Activated effector memory CD4-positive, alpha-beta T cell treated with Interleukin-2 at 50 U/mL for 16 hours (primary cell): ENCODE results near the gene SIK1.
"Not testable (repeated sequence)": the region's sequence is repeated elsewhere in the genome, so short reads cannot be mapped to it uniquely, and the experiment has no call there.

ENCODE experiments used
- DNase-seq: peaks from one replicate; pipeline ENCODE4 v3.0.0-alpha.2; 2020

SIK1 gene

GRCh38 chr21:43439316-43440075 lies 12.6 kb upstream of the SIK1 start:
- not testable (repeated sequence) for DNase-seq

- DNase-seq, result not testable (repeated sequence)
Measured at GRCh38 chr21:43436272-43436671, 9.3 kb upstream of the SIK1 start.

- not testable (repeated sequence) for DNase-seq
Measured at GRCh38 chr21:43433340-43434136, 6.6 kb upstream of the SIK1 start.

GRCh38 chr21:43430830-43431416 lies 4.0 kb upstream of the SIK1 start:
- DNase-seq, result not testable (repeated sequence)

- DNase-seq, result not testable (repeated sequence)
Measured at GRCh38 chr21:43428964-43429363, 2.0 kb upstream of the SIK1 start.

- DNase-seq, result not testable (repeated sequence)
Measured at GRCh38 chr21:43427242-43427559, 270 bp upstream of the SIK1 start.

- not testable (repeated sequence) for DNase-seq
Measured at GRCh38 chr21:43426004-43426403, 927 bp downstream of the SIK1 start.

- not testable (repeated sequence) for DNase-seq
Measured at GRCh38 chr21:43419475-43419874, 7.5 kb downstream of the SIK1 start.

- DNase-seq, result not testable (repeated sequence)
Measured at GRCh38 chr21:43414576-43414975, 12.4 kb downstream of the SIK1 start.

- DNase-seq, result not testable (repeated sequence)
Measured at GRCh38 chr21:43412020-43412788, 14.7 kb downstream of the SIK1 start.

- not testable (repeated sequence) for DNase-seq
Measured at GRCh38 chr21:43410456-43411068, 16.4 kb downstream of the SIK1 start.

GRCh38 chr21:43407139-43407538 lies 19.8 kb downstream of the SIK1 start:
- not testable (repeated sequence) for DNase-seq

- DNase-seq, result not testable (repeated sequence)
Measured at GRCh38 chr21:43404450-43404849, 22.5 kb downstream of the SIK1 start.

- DNase-seq, result not testable (repeated sequence)
Measured at GRCh38 chr21:43403651-43404430, 23.1 kb downstream of the SIK1 start.

- not testable (repeated sequence) for DNase-seq
Measured at GRCh38 chr21:43401125-43401524, 25.8 kb downstream of the SIK1 start.

GRCh38 chr21:43399595-43400015 lies 27.3 kb downstream of the SIK1 start:
- DNase-seq, result not testable (repeated sequence)

GRCh38 chr21:43399136-43399535 lies 27.8 kb downstream of the SIK1 start:
- not testable (repeated sequence) for DNase-seq

- DNase-seq, result not testable (repeated sequence)
Measured at GRCh38 chr21:43398533-43398932, 28.4 kb downstream of the SIK1 start.

GRCh38 chr21:43398000-43398399 lies 28.9 kb downstream of the SIK1 start:
- DNase-seq, result not testable (repeated sequence)

- DNase-seq, result not testable (repeated sequence)
Measured at GRCh38 chr21:43397439-43397808, 29.5 kb downstream of the SIK1 start.

GRCh38 chr21:43396788-43397438 lies 30.0 kb downstream of the SIK1 start:
- DNase-seq, result not testable (repeated sequence)
